SK-N-SH (cell line): Measurements from ENCODE around the gene OTUD7B. TPM values are rescaled to one million over a fixed set of nuclear protein-coding genes. Genes with fewer than 3 reads are reported as not detected.
A peak's percentile ranks its signal among the peaks of the same experiment; 100 is the strongest.

ENCODE experiments used
- CTCF ChIA-PET: fragments of 300-600, 350-600 bp; formaldehyde crosslinking; extraction: SDS; loops from one replicate; lab custom pipeline; 2021; lab: Yijun Ruan, JAX
- POLR2A ChIA-PET: fragments of 350-600 bp; sonication (Branson Sonifier 250); formaldehyde crosslinking; extraction: SDS; loops from one replicate; lab custom pipeline; 2020; ENCODE audit warnings: antibody characterized with exemption, inconsistent platforms; lab: Yijun Ruan, JAX
- DNase-seq: peaks from one replicate; pipeline ENCODE4 v3.0.0; 2012
- H2AFZ ChIP-seq: fragments of 200-600 bp; sonication (generic); 2 replicates; pipeline ENCODE4 v1.8.1; 2016; ENCODE audit warnings: antibody characterized with exemption, mild to moderate bottlenecking, low read depth
- H3F3A ChIP-seq: fragments of 200-600 bp; sonication (generic); replicated peaks from 2 replicates; pipeline ENCODE3; 2016; ENCODE audit warnings: antibody characterized with exemption, mild to moderate bottlenecking; ENCODE audit not compliant: insufficient read depth
- H3K27ac ChIP-seq, 2 experiments: fragments of 200-500 bp in 1 of 2; fragments of 200-600 bp in 1 of 2; sonication (Bioruptor generic) in 1 of 2; sonication (generic), shearing (Covaris generic) in 1 of 2; 2 replicates each; pipeline versions ENCODE4 v1.5.1 to v1.6.1; 2014 to 2016; ENCODE audit warnings: low read depth in 2 of 2, inconsistent platforms in 1 of 2, low read length in 1 of 2, mild to moderate bottlenecking in 1 of 2, mixed read lengths in 1 of 2
- H3K27me3 ChIP-seq: fragments of 200-600 bp; sonication (generic), shearing (Covaris generic); 2 replicates; pipeline ENCODE4 v1.6.1; 2016; ENCODE audit warnings: mixed run types; ENCODE audit not compliant: insufficient read depth
- H3K36me3 ChIP-seq, 2 experiments: fragments of 200-500 bp in 1 of 2; fragments of 200-600 bp in 1 of 2; sonication (Bioruptor generic) in 1 of 2; sonication (generic) in 1 of 2; replicated peaks in 1 of 2; 2 replicates each; pipeline versions ENCODE3 to v1.5.1; 2014 to 2016; ENCODE audit warnings: low read length in 1 of 2, mild to moderate bottlenecking in 1 of 2; ENCODE audit not compliant: insufficient read depth in 2 of 2, control insufficient read depth in 1 of 2
- H3K4me1 ChIP-seq, 2 experiments: fragments of 200-500 bp in 1 of 2; fragments of 200-600 bp in 1 of 2; sonication (Bioruptor generic) in 1 of 2; sonication (generic), shearing (Covaris generic) in 1 of 2; 2 replicates each; pipeline versions ENCODE4 v1.5.1 to v1.6.1; 2014 to 2016; ENCODE audit warnings: low read depth in 1 of 2, low read length in 1 of 2, mixed run types in 1 of 2; ENCODE audit not compliant: insufficient read depth in 2 of 2, control insufficient read depth in 1 of 2
- H3K4me2 ChIP-seq: fragments of 200-600 bp; sonication (generic), shearing (Covaris generic); 2 replicates; pipeline ENCODE4 v1.6.1; 2017; ENCODE audit warnings: mixed run types
- H3K4me3 ChIP-seq, 2 experiments: fragments of 200-500 bp in 1 of 2; fragments of 200-600 bp in 1 of 2; sonication (Bioruptor generic) in 1 of 2; sonication (generic), shearing (Covaris generic) in 1 of 2; 2 replicates each; pipeline versions ENCODE4 v1.5.1 to v1.8.1; 2014 to 2016; ENCODE audit warnings: low read depth in 2 of 2, inconsistent platforms in 1 of 2, low read length in 1 of 2, mild to moderate bottlenecking in 1 of 2, mixed read lengths in 1 of 2, moderate library complexity in 1 of 2
- H3K79me2 ChIP-seq: fragments of 200-600 bp; sonication (generic); 2 replicates; pipeline ENCODE4 v1.8.1; 2017; ENCODE audit warnings: mild to moderate bottlenecking; ENCODE audit not compliant: insufficient read depth
- H3K9ac ChIP-seq: fragments of 200-600 bp; sonication (generic); 2 replicates; pipeline ENCODE4 v1.6.1; 2017; ENCODE audit warnings: mixed run types
- H3K9me2 ChIP-seq: fragments of 200-600 bp; sonication (generic); 2 replicates; pipeline ENCODE4 v1.6.1; 2017; ENCODE audit warnings: mixed run types
- H3K9me3 ChIP-seq: fragments of 200-600 bp; sonication (generic); 2 replicates; pipeline ENCODE4 v1.6.1; 2017; ENCODE audit warnings: mixed run types, mild to moderate bottlenecking, moderate library complexity
- H4K20me1 ChIP-seq: fragments of 200-600 bp; sonication (generic); 2 replicates; pipeline ENCODE4 v1.6.1; 2017; ENCODE audit warnings: mild to moderate bottlenecking, mixed run types; ENCODE audit not compliant: insufficient read depth
- CHD2 ChIP-seq: fragments of 150-350 bp; IDR thresholded peaks from 2 replicates; pipeline ENCODE4 v1.6.1; 2018; ENCODE audit warnings: low read length; ENCODE audit not compliant: partially characterized antibody
- GABPA ChIP-seq: IDR thresholded peaks from 2 replicates; pipeline ENCODE4 v1.4.0; 2012; ENCODE audit warnings: low read depth, mild to moderate bottlenecking
- GATA2 ChIP-seq: sonication (generic); formaldehyde crosslinking; IDR thresholded peaks from 2 replicates; pipeline ENCODE4 v1.5.0; 2020; ENCODE audit warnings: mild to moderate bottlenecking, missing genetic modification reagents
- JUND ChIP-seq: IDR thresholded peaks from 2 replicates; pipeline ENCODE4 v1.4.0; 2012
- MXI1 ChIP-seq: IDR thresholded peaks from 2 replicates; pipeline ENCODE4 v1.6.1; 2012; ENCODE audit warnings: mild to moderate bottlenecking, low read depth, low read length, improper control_type of control experiment
- NRF1 ChIP-seq: IDR thresholded peaks from 2 replicates; pipeline ENCODE4 v1.6.1; 2012; ENCODE audit warnings: low read depth, mild to moderate bottlenecking, low read length
- RAD21 ChIP-seq: IDR thresholded peaks from 2 replicates; pipeline ENCODE4 v1.6.1; 2012; ENCODE audit warnings: mild to moderate bottlenecking, low read length
- RCOR1 ChIP-seq: fragments of 150-350 bp; IDR thresholded peaks from 2 replicates; pipeline ENCODE4 v1.6.1; 2017; ENCODE audit warnings: antibody characterized with exemption, low read length
- RFX5 ChIP-seq: IDR thresholded peaks from 2 replicates; pipeline ENCODE4 v1.6.1; 2012; ENCODE audit warnings: mild to moderate bottlenecking, improper control_type of control experiment, low read length
- RXRA ChIP-seq: IDR thresholded peaks from 2 replicates; pipeline ENCODE4 v1.4.0; 2012; ENCODE audit warnings: low read depth, mild to moderate bottlenecking, borderline replicate concordance
- SMC3 ChIP-seq: IDR thresholded peaks from 2 replicates; pipeline ENCODE4 v1.6.1; 2012; ENCODE audit warnings: low read depth, low read length, improper control_type of control experiment
- TAF1 ChIP-seq: IDR thresholded peaks from 2 replicates; pipeline ENCODE4 v1.6.1; 2012; ENCODE audit warnings: low read depth, mild to moderate bottlenecking, low read length, moderate library complexity, borderline replicate concordance
- TEAD4 ChIP-seq: IDR thresholded peaks from 2 replicates; pipeline ENCODE4 v1.4.0; 2012; ENCODE audit warnings: mild to moderate bottlenecking, borderline replicate concordance; ENCODE audit not compliant: insufficient read depth
- WGBS: methylation state at CpG from one replicate; pipeline ENCODE4 v1.1.6; 2017; ENCODE audit warnings: low lambda C conversion rate; 5-methylcytosine and 5-hydroxymethylcytosine counted together
- polyA plus RNA-seq, 3 experiments: library from polyadenylated mRNA; depleted of rRNA; stranded (reverse); fragments of >200 nt; gene quantifications; 2 replicates each; pipeline ENCODE4 v1.2.3, GENCODE V29; 2012
- TF ChIP-seq, protein P1 (sequence below): IDR thresholded peaks from 2 replicates; pipeline ENCODE4 v1.6.1; 2012; ENCODE audit warnings: mild to moderate bottlenecking, low read depth, low read length, moderate library complexity
- TF ChIP-seq, protein P2 (sequence below): IDR thresholded peaks from 2 replicates; pipeline ENCODE4 v1.4.0; 2012; ENCODE audit warnings: low read depth, borderline replicate concordance
- TF ChIP-seq, protein P3 (sequence below): IDR thresholded peaks from 2 replicates; pipeline ENCODE4 v1.4.0; 2012; ENCODE audit warnings: low read depth, borderline replicate concordance

Gene OTUD7B
- polyA plus RNA-seq, 1 of the 3 experiments (the other 2 are of a cell fraction), result 4.2 TPM

DNA sequence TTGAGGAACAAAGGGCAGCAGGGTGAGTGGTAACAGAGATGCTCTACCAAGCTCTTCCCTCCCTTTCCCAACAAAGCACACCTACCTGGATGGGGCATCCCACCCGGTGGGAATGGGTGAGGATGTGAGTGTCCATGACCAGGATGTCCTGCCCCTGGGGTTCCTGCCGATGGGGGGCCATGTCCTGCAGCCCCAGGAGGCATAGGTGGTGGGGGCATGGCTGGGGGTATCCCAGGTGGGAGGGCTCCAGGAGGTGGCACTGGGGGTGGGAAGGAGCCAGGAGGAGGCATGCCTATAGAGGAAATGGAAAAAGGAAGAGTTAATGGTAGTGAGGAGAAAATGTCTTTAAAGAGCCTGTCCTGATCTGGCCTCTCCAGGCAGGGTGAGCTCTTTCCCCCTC lies 84.8 kb downstream of the OTUD7B start:
- Histone ChIP-seq H3K4me2 (peak overlapping the region; percentile 80), H3K4me3 (peak overlapping the region; percentile 92 to 95; a peak in 3 of 4 replicates), H3F3A (peaks cover 15% of the 10 kb centered on the region), H3K9me2 (no peaks in the 10 kb centered on the region), H4K20me1 (peaks cover 10% of the 10 kb centered on the region; the same call in 1 of the 2 replicates), H3K27ac (no peak overlapping the region), H3K9ac (no peak overlapping the region), H3K36me3 (peaks cover 35 to 50% of the 10 kb centered on the region in 2 experiments), H3K79me2 (peaks cover 38% of the 10 kb centered on the region), H2AFZ (no peak overlapping the region), H3K27me3 (no peaks in the 10 kb centered on the region), H3K4me1 (peaks cover 14 to 26% of the 10 kb centered on the region in 2 experiments), H3K9me3 (no peaks in the 10 kb centered on the region)
- WGBS, result 46% methylated on average over 2 of the region's 2 CpGs
- CTCF ChIA-PET, result no interaction called here
- TF ChIP-seq, protein P1, sequence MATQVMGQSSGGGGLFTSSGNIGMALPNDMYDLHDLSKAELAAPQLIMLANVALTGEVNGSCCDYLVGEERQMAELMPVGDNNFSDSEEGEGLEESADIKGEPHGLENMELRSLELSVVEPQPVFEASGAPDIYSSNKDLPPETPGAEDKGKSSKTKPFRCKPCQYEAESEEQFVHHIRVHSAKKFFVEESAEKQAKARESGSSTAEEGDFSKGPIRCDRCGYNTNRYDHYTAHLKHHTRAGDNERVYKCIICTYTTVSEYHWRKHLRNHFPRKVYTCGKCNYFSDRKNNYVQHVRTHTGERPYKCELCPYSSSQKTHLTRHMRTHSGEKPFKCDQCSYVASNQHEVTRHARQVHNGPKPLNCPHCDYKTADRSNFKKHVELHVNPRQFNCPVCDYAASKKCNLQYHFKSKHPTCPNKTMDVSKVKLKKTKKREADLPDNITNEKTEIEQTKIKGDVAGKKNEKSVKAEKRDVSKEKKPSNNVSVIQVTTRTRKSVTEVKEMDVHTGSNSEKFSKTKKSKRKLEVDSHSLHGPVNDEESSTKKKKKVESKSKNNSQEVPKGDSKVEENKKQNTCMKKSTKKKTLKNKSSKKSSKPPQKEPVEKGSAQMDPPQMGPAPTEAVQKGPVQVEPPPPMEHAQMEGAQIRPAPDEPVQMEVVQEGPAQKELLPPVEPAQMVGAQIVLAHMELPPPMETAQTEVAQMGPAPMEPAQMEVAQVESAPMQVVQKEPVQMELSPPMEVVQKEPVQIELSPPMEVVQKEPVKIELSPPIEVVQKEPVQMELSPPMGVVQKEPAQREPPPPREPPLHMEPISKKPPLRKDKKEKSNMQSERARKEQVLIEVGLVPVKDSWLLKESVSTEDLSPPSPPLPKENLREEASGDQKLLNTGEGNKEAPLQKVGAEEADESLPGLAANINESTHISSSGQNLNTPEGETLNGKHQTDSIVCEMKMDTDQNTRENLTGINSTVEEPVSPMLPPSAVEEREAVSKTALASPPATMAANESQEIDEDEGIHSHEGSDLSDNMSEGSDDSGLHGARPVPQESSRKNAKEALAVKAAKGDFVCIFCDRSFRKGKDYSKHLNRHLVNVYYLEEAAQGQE, result no peak
- TF ChIP-seq MXI1, result no peak
- TF ChIP-seq, protein P2, sequence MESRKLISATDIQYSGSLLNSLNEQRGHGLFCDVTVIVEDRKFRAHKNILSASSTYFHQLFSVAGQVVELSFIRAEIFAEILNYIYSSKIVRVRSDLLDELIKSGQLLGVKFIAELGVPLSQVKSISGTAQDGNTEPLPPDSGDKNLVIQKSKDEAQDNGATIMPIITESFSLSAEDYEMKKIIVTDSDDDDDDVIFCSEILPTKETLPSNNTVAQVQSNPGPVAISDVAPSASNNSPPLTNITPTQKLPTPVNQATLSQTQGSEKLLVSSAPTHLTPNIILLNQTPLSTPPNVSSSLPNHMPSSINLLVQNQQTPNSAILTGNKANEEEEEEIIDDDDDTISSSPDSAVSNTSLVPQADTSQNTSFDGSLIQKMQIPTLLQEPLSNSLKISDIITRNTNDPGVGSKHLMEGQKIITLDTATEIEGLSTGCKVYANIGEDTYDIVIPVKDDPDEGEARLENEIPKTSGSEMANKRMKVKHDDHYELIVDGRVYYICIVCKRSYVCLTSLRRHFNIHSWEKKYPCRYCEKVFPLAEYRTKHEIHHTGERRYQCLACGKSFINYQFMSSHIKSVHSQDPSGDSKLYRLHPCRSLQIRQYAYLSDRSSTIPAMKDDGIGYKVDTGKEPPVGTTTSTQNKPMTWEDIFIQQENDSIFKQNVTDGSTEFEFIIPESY, result no peak
- no peak for TF ChIP-seq RAD21
- no peak for TF ChIP-seq GATA2 (CRISPR knock-in tag)
- POLR2A ChIA-PET, result interaction anchor here (1.8 kb wide), 1 partner anchor 38 kb away, joined by 4 read pairs; a partner anchor contains a TSS
- no peak for DNase-seq

DNA sequence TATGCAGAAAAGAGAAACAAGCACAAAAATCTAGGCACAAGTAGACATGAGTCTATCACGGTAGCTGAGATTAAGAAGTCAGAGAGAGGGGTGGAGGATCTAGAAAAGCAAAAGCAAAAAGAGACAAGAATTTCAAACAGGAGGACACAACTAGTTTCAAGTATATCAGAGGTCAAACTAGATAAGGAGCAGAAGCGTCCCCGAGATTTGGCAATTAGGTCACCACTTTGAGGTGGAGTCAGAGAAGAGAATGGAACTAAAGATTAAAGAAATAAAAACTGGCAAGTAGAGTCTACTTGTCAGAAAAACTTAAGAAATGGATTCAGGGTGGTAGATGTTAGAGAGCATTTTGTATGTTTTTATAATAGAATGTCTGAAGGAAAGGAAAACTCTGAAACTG lies 85.2 kb downstream of the OTUD7B start:
- H4K20me1 ChIP-seq, result peaks cover 10% of the 10 kb centered on the region; the same call in 1 of the 2 replicates
- ChIA-PET POLR2A (interaction anchor here (1.8 kb wide), 1 partner anchor 38 kb away, joined by 4 read pairs; a partner anchor contains a TSS), CTCF (interaction anchor here (1.6 kb wide), 1 partner anchor 36 kb away, joined by 4 read pairs; no protein-coding TSS in a partner anchor)
- peak overlapping the region; percentile 80; the same call in 1 of the 2 replicates for H3K4me2 ChIP-seq
- no peak for DNase-seq
- H2AFZ ChIP-seq, result no peak overlapping the region
- H3K27ac ChIP-seq, result no peak overlapping the region
- H3K9ac ChIP-seq, result no peak overlapping the region
- peaks cover 35 to 47% of the 10 kb centered on the region in 2 experiments for H3K36me3 ChIP-seq
- H3K79me2 ChIP-seq, result peaks cover 38% of the 10 kb centered on the region
- peaks cover 14 to 26% of the 10 kb centered on the region in 2 experiments for H3K4me1 ChIP-seq
- H3K27me3 ChIP-seq, result no peaks in the 10 kb centered on the region
- 0 out of 4 replicates have a peak overlapping the region, but pooled peaks of 1 of the 2 experiments have one; percentile 95 for H3K4me3 ChIP-seq
- peaks cover 15% of the 10 kb centered on the region for H3F3A ChIP-seq
- no peaks in the 10 kb centered on the region for H3K9me3 ChIP-seq
- 91% methylated on average over 3 of the region's 3 CpGs for WGBS
- no peak for TF ChIP-seq TAF1
- TF ChIP-seq GATA2 (CRISPR knock-in tag), result no peak
- TF ChIP-seq SMC3, result no peak
- no peak for TF ChIP-seq MXI1
- TF ChIP-seq, protein P2, result no peak
- TF ChIP-seq, protein P3, sequence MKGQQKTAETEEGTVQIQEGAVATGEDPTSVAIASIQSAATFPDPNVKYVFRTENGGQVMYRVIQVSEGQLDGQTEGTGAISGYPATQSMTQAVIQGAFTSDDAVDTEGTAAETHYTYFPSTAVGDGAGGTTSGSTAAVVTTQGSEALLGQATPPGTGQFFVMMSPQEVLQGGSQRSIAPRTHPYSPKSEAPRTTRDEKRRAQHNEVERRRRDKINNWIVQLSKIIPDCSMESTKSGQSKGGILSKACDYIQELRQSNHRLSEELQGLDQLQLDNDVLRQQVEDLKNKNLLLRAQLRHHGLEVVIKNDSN, result no peak
- TF ChIP-seq RCOR1, result no peak
- TF ChIP-seq RFX5, result no peak
- TF ChIP-seq RXRA, result no peak
- TF ChIP-seq JUND, result no peak
- TF ChIP-seq GABPA, result no peak
- no peak for TF ChIP-seq NRF1
- no peak for TF ChIP-seq CHD2
- no peak for TF ChIP-seq TEAD4
- TF ChIP-seq, all 33 proteins: peak for 0
- H3K9me2 ChIP-seq, result no peaks in the 10 kb centered on the region
